HG03432 (cell line): ENCODE data around the gene CEP85L.
"Not testable (repeated sequence)": the region's sequence is repeated elsewhere in the genome, so short reads cannot be mapped to it uniquely, and the experiment has no call there.

Experiments
- ATAC-seq: cut with Tn5 transposase; IDR thresholded peaks from one replicate; pipeline ENCODE4 v1.9.1; 2021; ENCODE audit warnings: mild to moderate bottlenecking, moderate library complexity; ENCODE audit not compliant: unreplicated experiment

CEP85L gene

GRCh38 chr6:118436482-118436881, 214.9 kb downstream of the CEP85L start:
- ATAC-seq: no peak

- not testable (repeated sequence) for ATAC-seq
Measured at GRCh38 chr6:118434147-118434546, 217.2 kb downstream of the CEP85L start.

GRCh38 chr6:118421312-118421711, 230.1 kb downstream of the CEP85L start:
- ATAC-seq: not testable (repeated sequence)

- no peak for ATAC-seq
Measured at GRCh38 chr6:118419448-118420394, 231.7 kb downstream of the CEP85L start.
